ENCODE measurements around the gene CDPF1. TPM values are rescaled to one million over a fixed set of nuclear protein-coding genes. Genes with fewer than 3 reads are reported as not detected.

CDPF1 gene
- total and polyA plus RNA-seq, 2 experiments from 2014 or later = 10.1 to 14.5 TPM

DNA sequence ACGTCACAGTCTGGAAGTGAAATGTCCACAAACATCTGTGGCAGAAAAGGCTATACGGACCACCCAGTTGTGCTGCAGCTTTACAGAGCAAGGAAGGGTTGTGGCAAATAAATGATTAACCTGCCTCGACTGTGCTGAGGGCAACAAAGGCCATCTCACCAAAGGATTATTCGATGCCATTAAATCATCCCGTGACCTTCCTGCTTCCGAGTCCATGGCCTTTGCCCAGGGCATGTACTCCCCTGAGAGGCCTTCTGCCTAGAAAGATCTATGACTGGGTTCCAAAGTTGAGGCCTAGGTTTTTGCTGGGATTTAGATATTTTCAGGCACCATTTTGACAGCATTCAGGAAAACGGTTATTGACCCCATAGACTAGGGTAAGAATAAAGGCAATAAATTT is 9.2 kb downstream of the CDPF1 start:
- Histone ChIP-seq H3K79me2 (replicated peaks; ENCODE audit: insufficient read depth) (no peaks in the 10 kb centered on the region), H3K36me3 (ENCODE audit: insufficient read depth) (no peaks in the 10 kb centered on the region), H3K4me2 (no peak overlapping the region), H3K4me3 (no peak overlapping the region), H4K20me1 (replicated peaks; ENCODE audit: insufficient read depth) (no peaks in the 10 kb centered on the region), H3K27ac (ENCODE audit: low read depth) (no peak overlapping the region), H3K9me2 (ENCODE audit: insufficient read depth) (no peaks in the 10 kb centered on the region), H3K27me3 (ENCODE audit: insufficient read depth) (no peaks in the 10 kb centered on the region), H3F3A (replicated peaks; ENCODE audit: low read depth) (no peaks in the 10 kb centered on the region), H3K4me1 (ENCODE audit: insufficient read depth) (no peaks in the 10 kb centered on the region), H2AFZ (no peak overlapping the region)
- TF ChIP-seq, protein P1, sequence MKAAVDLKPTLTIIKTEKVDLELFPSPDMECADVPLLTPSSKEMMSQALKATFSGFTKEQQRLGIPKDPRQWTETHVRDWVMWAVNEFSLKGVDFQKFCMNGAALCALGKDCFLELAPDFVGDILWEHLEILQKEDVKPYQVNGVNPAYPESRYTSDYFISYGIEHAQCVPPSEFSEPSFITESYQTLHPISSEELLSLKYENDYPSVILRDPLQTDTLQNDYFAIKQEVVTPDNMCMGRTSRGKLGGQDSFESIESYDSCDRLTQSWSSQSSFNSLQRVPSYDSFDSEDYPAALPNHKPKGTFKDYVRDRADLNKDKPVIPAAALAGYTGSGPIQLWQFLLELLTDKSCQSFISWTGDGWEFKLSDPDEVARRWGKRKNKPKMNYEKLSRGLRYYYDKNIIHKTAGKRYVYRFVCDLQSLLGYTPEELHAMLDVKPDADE (IDR thresholded peaks at IDR 0.05) = no peak
- TF ChIP-seq, protein P2, sequence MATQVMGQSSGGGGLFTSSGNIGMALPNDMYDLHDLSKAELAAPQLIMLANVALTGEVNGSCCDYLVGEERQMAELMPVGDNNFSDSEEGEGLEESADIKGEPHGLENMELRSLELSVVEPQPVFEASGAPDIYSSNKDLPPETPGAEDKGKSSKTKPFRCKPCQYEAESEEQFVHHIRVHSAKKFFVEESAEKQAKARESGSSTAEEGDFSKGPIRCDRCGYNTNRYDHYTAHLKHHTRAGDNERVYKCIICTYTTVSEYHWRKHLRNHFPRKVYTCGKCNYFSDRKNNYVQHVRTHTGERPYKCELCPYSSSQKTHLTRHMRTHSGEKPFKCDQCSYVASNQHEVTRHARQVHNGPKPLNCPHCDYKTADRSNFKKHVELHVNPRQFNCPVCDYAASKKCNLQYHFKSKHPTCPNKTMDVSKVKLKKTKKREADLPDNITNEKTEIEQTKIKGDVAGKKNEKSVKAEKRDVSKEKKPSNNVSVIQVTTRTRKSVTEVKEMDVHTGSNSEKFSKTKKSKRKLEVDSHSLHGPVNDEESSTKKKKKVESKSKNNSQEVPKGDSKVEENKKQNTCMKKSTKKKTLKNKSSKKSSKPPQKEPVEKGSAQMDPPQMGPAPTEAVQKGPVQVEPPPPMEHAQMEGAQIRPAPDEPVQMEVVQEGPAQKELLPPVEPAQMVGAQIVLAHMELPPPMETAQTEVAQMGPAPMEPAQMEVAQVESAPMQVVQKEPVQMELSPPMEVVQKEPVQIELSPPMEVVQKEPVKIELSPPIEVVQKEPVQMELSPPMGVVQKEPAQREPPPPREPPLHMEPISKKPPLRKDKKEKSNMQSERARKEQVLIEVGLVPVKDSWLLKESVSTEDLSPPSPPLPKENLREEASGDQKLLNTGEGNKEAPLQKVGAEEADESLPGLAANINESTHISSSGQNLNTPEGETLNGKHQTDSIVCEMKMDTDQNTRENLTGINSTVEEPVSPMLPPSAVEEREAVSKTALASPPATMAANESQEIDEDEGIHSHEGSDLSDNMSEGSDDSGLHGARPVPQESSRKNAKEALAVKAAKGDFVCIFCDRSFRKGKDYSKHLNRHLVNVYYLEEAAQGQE (IDR thresholded peaks at IDR 0.05; ENCODE audit: unreplicated experiment) = no peak
- TF ChIP-seq ZNF114 (CRISPR knock-in tag; IDR thresholded peaks at IDR 0.05) (no peak), EZH2phosphoT487 (IDR thresholded peaks at IDR 0.05; ENCODE audit: unreplicated experiment) (no peak), STAT1 (IDR thresholded peaks at IDR 0.05; ENCODE audit: unreplicated experiment) (no peak), POLR2AphosphoS5 (IDR thresholded peaks at IDR 0.05; ENCODE audit: low read depth) (no peak), ZNF331 (CRISPR knock-in tag; IDR thresholded peaks at IDR 0.05; ENCODE audit: low read depth) (no peak), JUNB (IDR thresholded peaks at IDR 0.05; ENCODE audit: unreplicated experiment) (no peak), NANOG (IDR thresholded peaks at IDR 0.05; ENCODE audit: borderline replicate concordance) (no peak), EZH2 (IDR thresholded peaks at IDR 0.05; ENCODE audit: low read depth, unreplicated experiment) (no peak)
- TF ChIP-seq, protein P3, sequence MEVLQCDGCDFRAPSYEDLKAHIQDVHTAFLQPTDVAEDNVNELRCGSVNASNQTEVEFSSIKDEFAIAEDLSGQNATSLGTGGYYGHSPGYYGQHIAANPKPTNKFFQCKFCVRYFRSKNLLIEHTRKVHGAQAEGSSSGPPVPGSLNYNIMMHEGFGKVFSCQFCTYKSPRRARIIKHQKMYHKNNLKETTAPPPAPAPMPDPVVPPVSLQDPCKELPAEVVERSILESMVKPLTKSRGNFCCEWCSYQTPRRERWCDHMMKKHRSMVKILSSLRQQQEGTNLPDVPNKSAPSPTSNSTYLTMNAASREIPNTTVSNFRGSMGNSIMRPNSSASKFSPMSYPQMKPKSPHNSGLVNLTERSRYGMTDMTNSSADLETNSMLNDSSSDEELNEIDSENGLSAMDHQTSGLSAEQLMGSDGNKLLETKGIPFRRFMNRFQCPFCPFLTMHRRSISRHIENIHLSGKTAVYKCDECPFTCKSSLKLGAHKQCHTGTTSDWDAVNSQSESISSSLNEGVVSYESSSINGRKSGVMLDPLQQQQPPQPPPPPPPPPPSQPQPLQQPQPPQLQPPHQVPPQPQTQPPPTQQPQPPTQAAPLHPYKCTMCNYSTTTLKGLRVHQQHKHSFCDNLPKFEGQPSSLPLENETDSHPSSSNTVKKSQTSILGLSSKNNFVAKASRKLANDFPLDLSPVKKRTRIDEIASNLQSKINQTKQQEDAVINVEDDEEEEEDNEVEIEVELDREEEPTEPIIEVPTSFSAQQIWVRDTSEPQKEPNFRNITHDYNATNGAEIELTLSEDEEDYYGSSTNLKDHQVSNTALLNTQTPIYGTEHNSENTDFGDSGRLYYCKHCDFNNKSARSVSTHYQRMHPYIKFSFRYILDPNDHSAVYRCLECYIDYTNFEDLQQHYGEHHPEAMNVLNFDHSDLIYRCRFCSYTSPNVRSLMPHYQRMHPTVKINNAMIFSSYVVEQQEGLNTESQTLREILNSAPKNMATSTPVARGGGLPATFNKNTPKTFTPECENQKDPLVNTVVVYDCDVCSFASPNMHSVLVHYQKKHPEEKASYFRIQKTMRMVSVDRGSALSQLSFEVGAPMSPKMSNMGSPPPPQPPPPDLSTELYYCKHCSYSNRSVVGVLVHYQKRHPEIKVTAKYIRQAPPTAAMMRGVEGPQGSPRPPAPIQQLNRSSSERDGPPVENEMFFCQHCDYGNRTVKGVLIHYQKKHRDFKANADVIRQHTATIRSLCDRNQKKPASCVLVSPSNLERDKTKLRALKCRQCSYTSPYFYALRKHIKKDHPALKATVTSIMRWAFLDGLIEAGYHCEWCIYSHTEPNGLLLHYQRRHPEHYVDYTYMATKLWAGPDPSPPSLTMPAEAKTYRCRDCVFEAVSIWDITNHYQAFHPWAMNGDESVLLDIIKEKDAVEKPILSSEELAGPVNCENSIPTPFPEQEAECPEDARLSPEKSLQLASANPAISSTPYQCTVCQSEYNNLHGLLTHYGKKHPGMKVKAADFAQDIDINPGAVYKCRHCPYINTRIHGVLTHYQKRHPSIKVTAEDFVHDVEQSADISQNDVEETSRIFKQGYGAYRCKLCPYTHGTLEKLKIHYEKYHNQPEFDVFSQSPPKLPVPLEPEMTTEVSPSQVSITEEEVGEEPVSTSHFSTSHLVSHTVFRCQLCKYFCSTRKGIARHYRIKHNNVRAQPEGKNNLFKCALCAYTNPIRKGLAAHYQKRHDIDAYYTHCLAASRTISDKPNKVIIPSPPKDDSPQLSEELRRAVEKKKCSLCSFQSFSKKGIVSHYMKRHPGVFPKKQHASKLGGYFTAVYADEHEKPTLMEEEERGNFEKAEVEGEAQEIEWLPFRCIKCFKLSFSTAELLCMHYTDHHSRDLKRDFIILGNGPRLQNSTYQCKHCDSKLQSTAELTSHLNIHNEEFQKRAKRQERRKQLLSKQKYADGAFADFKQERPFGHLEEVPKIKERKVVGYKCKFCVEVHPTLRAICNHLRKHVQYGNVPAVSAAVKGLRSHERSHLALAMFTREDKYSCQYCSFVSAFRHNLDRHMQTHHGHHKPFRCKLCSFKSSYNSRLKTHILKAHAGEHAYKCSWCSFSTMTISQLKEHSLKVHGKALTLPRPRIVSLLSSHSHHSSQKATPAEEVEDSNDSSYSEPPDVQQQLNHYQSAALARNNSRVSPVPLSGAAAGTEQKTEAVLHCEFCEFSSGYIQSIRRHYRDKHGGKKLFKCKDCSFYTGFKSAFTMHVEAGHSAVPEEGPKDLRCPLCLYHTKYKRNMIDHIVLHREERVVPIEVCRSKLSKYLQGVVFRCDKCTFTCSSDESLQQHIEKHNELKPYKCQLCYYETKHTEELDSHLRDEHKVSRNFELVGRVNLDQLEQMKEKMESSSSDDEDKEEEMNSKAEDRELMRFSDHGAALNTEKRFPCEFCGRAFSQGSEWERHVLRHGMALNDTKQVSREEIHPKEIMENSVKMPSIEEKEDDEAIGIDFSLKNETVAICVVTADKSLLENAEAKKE (CRISPR knock-in tag; IDR thresholded peaks at IDR 0.05) = no peak
- TF ChIP-seq, protein P4, sequence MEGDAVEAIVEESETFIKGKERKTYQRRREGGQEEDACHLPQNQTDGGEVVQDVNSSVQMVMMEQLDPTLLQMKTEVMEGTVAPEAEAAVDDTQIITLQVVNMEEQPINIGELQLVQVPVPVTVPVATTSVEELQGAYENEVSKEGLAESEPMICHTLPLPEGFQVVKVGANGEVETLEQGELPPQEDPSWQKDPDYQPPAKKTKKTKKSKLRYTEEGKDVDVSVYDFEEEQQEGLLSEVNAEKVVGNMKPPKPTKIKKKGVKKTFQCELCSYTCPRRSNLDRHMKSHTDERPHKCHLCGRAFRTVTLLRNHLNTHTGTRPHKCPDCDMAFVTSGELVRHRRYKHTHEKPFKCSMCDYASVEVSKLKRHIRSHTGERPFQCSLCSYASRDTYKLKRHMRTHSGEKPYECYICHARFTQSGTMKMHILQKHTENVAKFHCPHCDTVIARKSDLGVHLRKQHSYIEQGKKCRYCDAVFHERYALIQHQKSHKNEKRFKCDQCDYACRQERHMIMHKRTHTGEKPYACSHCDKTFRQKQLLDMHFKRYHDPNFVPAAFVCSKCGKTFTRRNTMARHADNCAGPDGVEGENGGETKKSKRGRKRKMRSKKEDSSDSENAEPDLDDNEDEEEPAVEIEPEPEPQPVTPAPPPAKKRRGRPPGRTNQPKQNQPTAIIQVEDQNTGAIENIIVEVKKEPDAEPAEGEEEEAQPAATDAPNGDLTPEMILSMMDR (conservative IDR thresholded peaks at IDR 0.05; ENCODE audit: low read depth in 2 of 2) = no peak
- no peak for DNase-seq (ENCODE audit: low spot score)
- Mint-ChIP-seq H3K27ac (no peak overlapping the region), H3K4me3 (no peak overlapping the region), H3K4me1 (no peaks in the 10 kb centered on the region; the same call in 2 of the 3 replicates), H3K9me3 (no peaks in the 10 kb centered on the region; the same call in 2 of the 3 replicates), H3K27me3 (ENCODE audit: insufficient read depth, low read depth, poor library complexity) (peaks cover 9% of the 10 kb centered on the region), H3K36me3 (ENCODE audit: low read depth) (peaks cover 2% of the 10 kb centered on the region; the same call in 2 of the 3 replicates)
- ATAC-seq = no peak

All from GM23338 (cell line).